C4-2B (cell line): ENCODE measurements around the gene SPRED2.

Source experiments
- H3K27ac ChIP-seq: fragments of 450-650 bp; 2 replicates; pipeline ENCODE4 v1.5.1; 2017
- ZFX ChIP-seq: fragments of 450-650 bp; IDR thresholded peaks from 2 replicates; pipeline ENCODE4 v1.6.1; 2017
- TF ChIP-seq, protein P1 (sequence below): fragments of 450-650 bp; conservative IDR thresholded peaks from 2 replicates; pipeline ENCODE4 v1.5.1; 2017; ENCODE audit warnings: mild to moderate bottlenecking

The SPRED2 gene

DNA sequence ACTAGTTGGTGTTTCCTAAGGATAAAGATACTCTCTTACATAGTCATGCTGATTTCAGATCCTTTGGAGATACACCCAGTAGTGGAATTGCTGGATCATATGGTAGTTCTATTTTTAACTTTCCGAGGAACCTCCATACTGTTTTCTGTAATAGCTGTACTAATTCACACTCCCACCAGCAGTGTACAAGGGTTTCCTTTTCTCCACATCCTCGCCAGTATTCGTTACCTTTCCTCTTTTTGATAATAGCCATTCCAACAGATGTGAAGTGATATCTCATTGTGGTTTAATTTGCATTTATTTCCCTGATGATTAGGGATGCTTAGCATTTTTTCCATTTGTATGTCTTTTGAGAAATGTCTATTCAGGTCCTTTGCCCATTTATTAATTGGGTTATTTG lies 170.7 kb downstream of the SPRED2 start:
- TF ChIP-seq, protein P1, sequence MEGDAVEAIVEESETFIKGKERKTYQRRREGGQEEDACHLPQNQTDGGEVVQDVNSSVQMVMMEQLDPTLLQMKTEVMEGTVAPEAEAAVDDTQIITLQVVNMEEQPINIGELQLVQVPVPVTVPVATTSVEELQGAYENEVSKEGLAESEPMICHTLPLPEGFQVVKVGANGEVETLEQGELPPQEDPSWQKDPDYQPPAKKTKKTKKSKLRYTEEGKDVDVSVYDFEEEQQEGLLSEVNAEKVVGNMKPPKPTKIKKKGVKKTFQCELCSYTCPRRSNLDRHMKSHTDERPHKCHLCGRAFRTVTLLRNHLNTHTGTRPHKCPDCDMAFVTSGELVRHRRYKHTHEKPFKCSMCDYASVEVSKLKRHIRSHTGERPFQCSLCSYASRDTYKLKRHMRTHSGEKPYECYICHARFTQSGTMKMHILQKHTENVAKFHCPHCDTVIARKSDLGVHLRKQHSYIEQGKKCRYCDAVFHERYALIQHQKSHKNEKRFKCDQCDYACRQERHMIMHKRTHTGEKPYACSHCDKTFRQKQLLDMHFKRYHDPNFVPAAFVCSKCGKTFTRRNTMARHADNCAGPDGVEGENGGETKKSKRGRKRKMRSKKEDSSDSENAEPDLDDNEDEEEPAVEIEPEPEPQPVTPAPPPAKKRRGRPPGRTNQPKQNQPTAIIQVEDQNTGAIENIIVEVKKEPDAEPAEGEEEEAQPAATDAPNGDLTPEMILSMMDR, result no peak
- no peak for TF ChIP-seq ZFX
- H3K27ac ChIP-seq, result no peak overlapping the region
